Cardiac ventricle fibroblast (primary cell): ENCODE data around the gene SPACA6. TPM values are rescaled to one million over a fixed set of nuclear protein-coding genes. Genes with fewer than 3 reads are reported as not detected.

Experiments
- total RNA-seq: library from RNA; depleted of rRNA; stranded (reverse); fragments of >200 nt; gene quantifications from 2 replicates; pipeline ENCODE4 v1.2.3, GENCODE V29; 2015

The SPACA6 gene, protein sequence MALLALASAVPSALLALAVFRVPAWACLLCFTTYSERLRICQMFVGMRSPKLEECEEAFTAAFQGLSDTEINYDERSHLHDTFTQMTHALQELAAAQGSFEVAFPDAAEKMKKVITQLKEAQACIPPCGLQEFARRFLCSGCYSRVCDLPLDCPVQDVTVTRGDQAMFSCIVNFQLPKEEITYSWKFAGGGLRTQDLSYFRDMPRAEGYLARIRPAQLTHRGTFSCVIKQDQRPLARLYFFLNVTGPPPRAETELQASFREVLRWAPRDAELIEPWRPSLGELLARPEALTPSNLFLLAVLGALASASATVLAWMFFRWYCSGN
- 4.9 and 6.6 TPM in 2 replicates for total RNA-seq

DNA sequence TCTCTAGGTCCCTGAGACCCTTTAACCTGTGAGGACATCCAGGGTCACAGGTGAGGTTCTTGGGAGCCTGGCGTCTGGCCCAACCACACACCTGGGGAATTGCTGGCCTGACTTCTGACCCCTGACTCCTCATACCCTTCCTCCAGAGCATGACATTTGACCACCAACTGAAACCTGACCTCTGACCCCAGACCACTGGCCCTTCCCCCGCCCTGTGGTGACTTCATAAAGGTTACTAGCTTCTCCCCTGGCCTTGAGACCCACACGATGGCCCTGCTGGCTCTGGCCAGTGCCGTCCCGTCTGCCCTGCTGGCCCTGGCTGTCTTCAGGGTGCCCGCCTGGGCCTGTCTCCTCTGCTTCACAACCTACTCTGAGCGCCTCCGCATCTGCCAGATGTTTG is at the start of gene SPACA6:
Gene SPACA6 (plus strand): TSS at position 71 of the 400 bp plus-strand sequence. CDS start 197 bp downstream, at position 268.

DNA sequence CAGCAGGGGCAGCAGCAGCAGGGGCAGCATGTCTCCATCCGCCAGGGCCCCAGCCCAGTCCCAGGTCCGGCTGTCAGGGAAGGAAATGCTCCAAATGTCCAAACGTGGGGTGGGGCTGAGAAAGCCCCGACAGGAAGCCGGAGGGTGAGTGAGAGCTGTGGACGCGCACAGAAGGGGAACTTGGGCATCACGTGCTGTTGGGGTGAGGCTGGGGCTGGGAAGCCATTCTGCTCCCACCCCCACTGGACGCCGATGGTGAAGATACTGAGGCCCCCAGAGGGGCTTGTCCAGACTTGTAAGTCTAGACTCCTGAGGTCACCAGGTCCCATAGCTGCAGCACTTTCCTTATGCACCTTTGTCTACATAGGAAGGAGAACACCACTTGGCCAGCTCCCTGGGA is 46.4 kb upstream of the SPACA6 start, which contains the start of gene SIGLEC14:
Gene SIGLEC14 (minus strand): TSS at position 96 of the 400 bp plus-strand sequence. CDS start 66 bp downstream, at position 30.

DNA sequence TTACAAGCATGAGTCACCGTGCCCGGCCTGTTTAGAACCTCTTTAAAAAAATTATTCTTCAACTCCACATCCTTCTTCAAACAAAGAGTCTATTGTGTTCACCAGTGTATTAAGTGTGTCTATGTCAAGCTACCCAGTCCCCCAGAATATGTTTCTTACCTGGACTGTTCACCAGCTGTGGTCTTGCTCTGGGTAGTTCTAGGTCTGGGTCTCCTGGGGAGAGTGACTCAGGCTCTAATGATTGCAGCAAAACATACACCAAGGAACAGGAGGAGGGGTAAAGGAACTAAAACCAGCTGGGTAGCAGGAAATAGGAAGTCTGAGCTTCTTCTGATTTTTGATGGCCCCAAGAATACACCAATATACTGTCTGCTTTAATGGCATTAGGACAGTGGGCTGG is 58.5 kb downstream of the SPACA6 start, which contains the start of gene FPR1:
Gene FPR1 (minus strand): TSS at position 224 of the 400 bp plus-strand sequence. CDS start 4,884 bp downstream, outside the sequence.

Other genes starting within 250 kb of the SPACA6 start
- not detected in 2 replicates for gene SIGLEC8, start 234.9 kb upstream of the SPACA6 start, total RNA-seq
- not detected in 2 replicates for gene CEACAM18, start 214.8 kb upstream of the SPACA6 start, total RNA-seq
- gene SIGLEC12, start 191.5 kb upstream of the SPACA6 start, total RNA-seq = not detected in 2 replicates
- gene SIGLEC6, start 161.7 kb upstream of the SPACA6 start, total RNA-seq = not detected in 2 replicates
- gene ZNF175, start 122.0 kb upstream of the SPACA6 start, total RNA-seq = 4.3 and 6.6 TPM in 2 replicates
- not detected in 2 replicates for gene SIGLEC5, start 62.9 kb upstream of the SPACA6 start, total RNA-seq
- not detected in 2 replicates for gene SIGLEC14, start 46.5 kb upstream of the SPACA6 start, total RNA-seq
- not detected in 2 replicates for gene HAS1, start 30.7 kb downstream of the SPACA6 start, total RNA-seq
- gene FPR1, start 58.5 kb downstream of the SPACA6 start, total RNA-seq = 0.44 TPM in 1 of 2 replicates, not detected in the other
- 0.44 TPM in 1 of 2 replicates, not detected in the other for gene FPR2, start 67.8 kb downstream of the SPACA6 start, total RNA-seq
- 0.44 TPM in 1 of 2 replicates, not detected in the other for gene FPR3, start 101.8 kb downstream of the SPACA6 start, total RNA-seq
- gene ZNF577, start 194.6 kb downstream of the SPACA6 start, total RNA-seq = 9.6 and 25.3 TPM in 2 replicates
- gene ZNF649, start 211.7 kb downstream of the SPACA6 start, total RNA-seq = 3.0 and 6.8 TPM in 2 replicates
- 1.7 and 2.9 TPM in 2 replicates for gene ZNF613, start 234.1 kb downstream of the SPACA6 start, total RNA-seq